Stimulated activated CD4-positive, alpha-beta T cell treated with anti-CD3 and anti-CD28 coated beads, Interleukin-2, amount 100 ng/mL, for 4 hours (primary cell): Measurements from ENCODE around the gene AQP11.
"Not testable (repeated sequence)": the region's sequence is repeated elsewhere in the genome, so short reads cannot be mapped to it uniquely, and the experiment has no call there.

Experiments used
- DNase-seq: peaks from one replicate; pipeline ENCODE4 v3.0.0-alpha.2; 2020; ENCODE audit warnings: low read depth

The AQP11 gene, protein sequence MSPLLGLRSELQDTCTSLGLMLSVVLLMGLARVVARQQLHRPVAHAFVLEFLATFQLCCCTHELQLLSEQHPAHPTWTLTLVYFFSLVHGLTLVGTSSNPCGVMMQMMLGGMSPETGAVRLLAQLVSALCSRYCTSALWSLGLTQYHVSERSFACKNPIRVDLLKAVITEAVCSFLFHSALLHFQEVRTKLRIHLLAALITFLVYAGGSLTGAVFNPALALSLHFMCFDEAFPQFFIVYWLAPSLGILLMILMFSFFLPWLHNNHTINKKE

DNA sequence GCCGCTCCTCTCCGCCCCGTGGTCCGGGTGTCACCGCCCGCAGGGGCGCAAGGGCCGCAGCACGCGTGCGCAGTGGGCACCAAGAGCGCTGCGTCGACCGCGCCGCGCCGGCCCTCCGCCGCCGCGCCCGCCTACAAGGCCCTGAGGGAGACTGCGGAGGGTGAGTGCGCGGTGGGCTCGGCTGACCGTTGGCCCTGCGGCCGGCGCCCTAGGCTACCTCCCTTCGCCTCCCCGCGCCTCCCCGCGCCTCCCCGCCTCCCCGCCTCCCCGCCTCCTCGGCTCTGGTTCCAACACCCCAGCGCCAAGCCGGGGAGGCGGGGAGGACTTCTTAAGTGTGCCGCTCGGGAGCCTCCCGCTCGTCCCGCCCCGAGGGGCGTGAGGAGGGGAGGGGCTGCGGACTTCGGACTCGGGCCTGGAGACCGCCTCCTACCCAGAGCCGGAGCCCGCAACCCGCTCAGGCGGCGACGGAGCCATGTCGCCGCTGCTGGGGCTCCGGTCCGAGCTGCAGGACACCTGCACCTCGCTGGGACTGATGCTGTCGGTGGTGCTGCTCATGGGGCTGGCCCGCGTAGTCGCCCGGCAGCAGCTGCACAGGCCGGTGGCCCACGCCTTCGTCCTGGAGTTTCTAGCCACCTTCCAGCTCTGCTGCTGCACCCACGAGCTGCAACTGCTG, at the start of gene AQP11:
TSS of gene AQP11 (plus strand) at position 433 of the 673 bp plus-strand sequence. CDS start at position 473, 40 bp downstream.
- DNase-seq: peak; percentile 14

DNA sequence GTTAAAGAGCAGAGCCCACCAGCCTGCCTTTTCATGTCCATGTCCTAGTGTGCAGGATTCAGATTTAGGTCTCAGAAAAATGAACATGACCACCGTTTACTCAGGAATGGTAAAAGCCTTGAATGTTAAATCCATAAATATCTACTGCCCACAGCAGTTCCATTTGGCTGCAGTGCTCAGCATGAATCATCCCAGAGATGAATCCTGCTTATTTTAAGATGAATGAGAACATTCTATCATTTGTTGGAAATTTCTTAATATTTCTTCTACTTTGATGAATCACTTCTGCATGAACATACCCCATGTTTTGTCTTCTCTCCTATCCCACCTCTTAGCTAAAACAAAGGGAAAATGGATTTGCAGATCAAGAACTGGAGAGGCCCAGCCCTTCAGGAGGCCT, 47.5 kb upstream of the AQP11 start:
- DNase-seq: no peak

GRCh38 chr11:77547047-77547836, 42.5 kb upstream of the AQP11 start:
- DNase-seq: no peak

- peak; percentile 10 for DNase-seq
Measured at GRCh38 chr11:77547863-77548551, 41.7 kb upstream of the AQP11 start.

GRCh38 chr11:77548552-77549445, 41.0 kb upstream of the AQP11 start:
- DNase-seq: no peak

GRCh38 chr11:77551426-77551825, 38.3 kb upstream of the AQP11 start:
- not testable (repeated sequence) for DNase-seq

DNA sequence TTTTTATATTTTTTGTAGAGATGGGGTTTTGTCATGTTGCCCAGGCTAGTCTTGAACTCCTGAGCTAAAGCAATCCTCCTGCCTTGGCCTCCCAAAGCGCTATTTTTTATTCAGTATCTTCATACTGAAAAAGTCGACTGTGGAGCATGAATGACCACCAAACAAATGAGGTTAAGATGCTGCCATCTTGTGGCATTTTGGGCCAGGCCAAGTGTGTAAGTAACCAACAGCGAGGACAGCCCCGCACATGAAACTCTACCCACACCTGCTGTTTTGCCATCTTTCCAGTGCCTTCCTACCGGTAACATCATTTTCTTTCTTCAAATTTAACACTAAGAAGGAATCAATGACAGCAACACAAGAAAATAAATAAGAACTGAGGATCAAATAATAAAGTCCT, 32.2 kb upstream of the AQP11 start:
- DNase-seq: no peak

- DNase-seq: no peak
Measured at GRCh38 chr11:77558380-77558779, 31.4 kb upstream of the AQP11 start.

DNA sequence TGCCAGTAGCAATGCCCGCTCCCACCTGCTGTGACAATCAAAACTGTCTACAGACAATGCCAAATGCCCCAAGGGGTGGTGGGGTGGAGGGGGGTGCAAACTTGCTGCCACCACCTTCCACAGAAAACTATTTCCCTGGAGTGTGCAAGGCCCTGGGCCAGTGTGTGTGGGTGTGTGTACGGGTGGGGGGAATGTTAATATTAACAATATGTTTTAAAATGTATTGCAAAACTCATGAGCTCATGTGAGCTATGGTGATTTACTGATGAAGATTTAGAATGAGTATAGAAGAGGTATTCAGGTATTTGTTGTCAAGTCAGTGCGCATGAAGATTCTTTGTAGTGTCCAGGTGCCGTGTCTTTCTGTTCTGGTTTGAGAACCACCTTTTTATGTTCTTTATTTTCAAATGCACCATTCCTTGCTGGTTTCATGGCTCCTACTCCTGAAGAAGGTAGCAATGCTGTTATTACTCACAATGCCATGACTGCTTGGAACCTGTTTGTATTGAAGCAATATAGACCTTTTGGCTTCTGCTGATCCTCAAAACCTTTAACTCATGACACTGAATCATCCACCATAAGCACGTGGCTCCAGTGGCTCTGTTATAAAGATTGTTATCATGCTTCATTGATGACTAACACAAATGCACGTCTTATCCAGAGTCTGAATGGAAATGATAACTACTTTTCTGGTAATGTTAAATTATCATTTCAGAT, 29.9 kb upstream of the AQP11 start:
- no peak for DNase-seq

GRCh38 chr11:77560605-77561004, 29.1 kb upstream of the AQP11 start:
- no peak for DNase-seq

- no peak for DNase-seq
Measured at GRCh38 chr11:77561257-77561656, 28.5 kb upstream of the AQP11 start.

DNA sequence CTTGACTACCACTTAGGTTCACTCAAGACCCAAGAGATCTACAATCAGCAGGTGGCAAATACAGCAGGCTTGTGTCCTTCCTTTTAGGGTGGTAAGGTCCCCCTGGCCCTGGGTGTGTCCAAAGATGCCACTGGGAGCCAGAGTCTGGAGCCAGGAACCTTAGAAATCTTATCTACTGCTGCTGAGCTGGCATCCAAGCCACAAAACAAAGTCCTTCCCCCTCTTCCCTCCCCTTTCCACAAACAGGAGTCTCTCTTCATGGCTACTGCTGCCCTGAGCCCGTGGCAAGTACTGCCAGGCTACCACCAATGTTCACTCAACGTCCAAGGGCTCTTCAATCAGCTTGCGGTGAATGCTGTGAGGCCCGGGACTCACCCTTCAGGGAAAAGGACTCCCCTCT, 21.4 kb upstream of the AQP11 start:
- DNase-seq: no peak

- DNase-seq: no peak
Measured at GRCh38 chr11:77568916-77569675, 20.7 kb upstream of the AQP11 start.

DNA sequence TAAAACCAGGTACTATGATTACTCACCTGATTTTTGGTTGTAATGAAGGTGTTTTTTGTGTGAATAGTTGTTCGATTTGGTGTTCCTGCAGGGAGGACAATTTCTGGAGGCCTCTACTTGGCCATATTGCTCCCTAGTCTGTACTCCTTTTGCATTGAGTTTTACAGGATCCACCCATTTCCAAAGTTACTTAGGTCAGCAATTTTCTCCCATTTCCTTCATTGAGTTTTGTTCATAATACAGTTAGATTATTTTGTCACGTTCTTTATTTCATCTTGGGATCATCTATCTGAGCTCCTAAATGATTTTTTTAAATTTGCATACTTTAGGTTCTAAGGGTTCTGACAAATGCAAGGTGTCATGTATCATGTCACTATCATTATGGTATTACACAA, 20.1 kb upstream of the AQP11 start:
- DNase-seq: no peak

DNA sequence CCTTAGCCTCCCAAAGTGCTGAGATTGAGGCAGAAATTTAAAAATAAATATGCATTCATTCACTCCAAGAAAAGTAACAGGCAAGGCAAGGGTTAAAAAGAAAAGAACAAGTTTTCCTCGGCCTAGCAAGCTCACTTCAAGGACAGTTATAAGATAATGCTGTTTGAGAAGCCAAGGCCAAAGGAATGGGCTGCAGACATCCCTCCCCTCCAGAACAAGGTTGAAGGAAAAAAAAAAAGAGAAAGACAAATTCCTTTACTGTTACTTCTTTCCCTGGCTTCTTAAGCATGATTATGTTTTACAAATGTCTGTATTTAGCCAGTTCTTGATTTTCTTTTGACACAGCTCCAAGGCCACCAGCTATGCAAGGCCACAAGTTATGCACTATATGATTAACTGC, 18.9 kb upstream of the AQP11 start:
- not testable (repeated sequence) for DNase-seq

DNA sequence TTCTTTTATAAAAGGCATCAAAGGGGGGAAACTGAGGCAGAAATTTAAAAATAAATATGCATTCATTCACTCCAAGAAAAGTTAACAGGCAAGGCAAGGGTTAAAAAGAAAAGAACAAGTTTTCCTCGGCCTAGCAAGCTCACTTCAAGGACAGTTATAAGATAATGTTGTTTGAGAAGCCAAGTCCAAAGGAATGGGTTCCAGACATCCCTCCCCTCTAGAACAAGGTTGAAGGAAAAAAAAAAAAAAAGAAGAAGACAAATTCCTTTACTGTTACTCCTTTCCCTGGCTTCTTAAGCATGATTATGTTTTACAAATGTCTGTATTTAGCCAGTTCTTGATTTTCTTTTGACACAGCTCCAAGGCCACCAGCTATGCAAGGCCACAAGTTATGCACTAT, 14.3 kb upstream of the AQP11 start:
- DNase-seq: not testable (repeated sequence)

- no peak for DNase-seq
Measured at GRCh38 chr11:77580712-77581337, 8.9 kb upstream of the AQP11 start.

GRCh38 chr11:77589181-77589520, 602 bp upstream of the AQP11 start:
- no peak for DNase-seq

- DNase-seq: no peak
Measured at GRCh38 chr11:77590194-77590782, 535 bp downstream of the AQP11 start.
